H1 (cell line): ENCODE data around the gene CTBP2. TPM values are rescaled to one million over a fixed set of nuclear protein-coding genes. Genes with fewer than 3 reads are reported as not detected.

Experiments used
- CTCF ChIA-PET: fragments of 300-600 bp; sonication (Branson Sonifier 250); formaldehyde crosslinking; loops from one replicate; lab custom pipeline; 2021; ENCODE audit not compliant: partially characterized antibody; lab: Charles Lee
- POLR2A ChIA-PET: fragments of 300-600 bp; sonication (Branson Sonifier 250); formaldehyde crosslinking; loops from one replicate; lab custom pipeline; 2021; ENCODE audit warnings: inconsistent platforms; ENCODE audit not compliant: partially characterized antibody; lab: Charles Lee
- DNase-seq, 2 experiments: peaks; one replicate each; pipeline versions ENCODE4 v3.0.0 to v3.0.0-alpha.2; 2010 to 2022; ENCODE audit warnings: low spot score in 2 of 2, low read depth in 1 of 2, mixed read lengths in 1 of 2
- FAIRE-seq: peaks from 2 replicates; lab custom pipeline; 2011; peaks lifted over from hg19 to GRCh38; lab: Jason Lieb, UNC
- H2AFZ ChIP-seq: 2 replicates; pipeline ENCODE4 v1.8.1; 2012; ENCODE audit warnings: low read length, inconsistent platforms
- H2AK5ac ChIP-seq: 2 replicates; pipeline ENCODE4 v1.6.1; 2013; ENCODE audit warnings: low read depth, low read length
- H2BK120ac ChIP-seq: replicated peaks from 2 replicates; pipeline ENCODE3; 2013; ENCODE audit warnings: low read depth, low read length, inconsistent platforms
- H2BK12ac ChIP-seq: 2 replicates; pipeline ENCODE4 v1.6.1; 2013; ENCODE audit warnings: low read depth, low read length
- H2BK15ac ChIP-seq: 2 replicates; pipeline ENCODE4 v1.6.1; 2013; ENCODE audit warnings: low read length
- H2BK20ac ChIP-seq: 2 replicates; pipeline ENCODE4 v1.6.1; 2013; ENCODE audit warnings: low read length
- H2BK5ac ChIP-seq: 2 replicates; pipeline ENCODE4 v1.6.1; 2013; ENCODE audit warnings: low read depth, low read length
- H3K14ac ChIP-seq: 2 replicates; pipeline ENCODE4 v1.6.1; 2013; ENCODE audit warnings: inconsistent platforms; ENCODE audit not compliant: insufficient read length
- H3K18ac ChIP-seq: 2 replicates; pipeline ENCODE4 v1.6.1; 2013; ENCODE audit warnings: low read length; ENCODE audit errors: extremely low read depth
- H3K23ac ChIP-seq: 2 replicates; pipeline ENCODE4 v1.6.1; 2013; ENCODE audit warnings: inconsistent platforms; ENCODE audit not compliant: insufficient read length
- H3K23me2 ChIP-seq: 2 replicates; pipeline ENCODE4 v1.6.1; 2013; ENCODE audit warnings: low read depth, low read length
- H3K27ac ChIP-seq: 2 replicates; pipeline ENCODE4 v1.6.1; 2011; ENCODE audit warnings: low read depth, low read length, inconsistent platforms
- H3K27me3 ChIP-seq, 4 experiments: replicated peaks in 1 of 4; 1 replicate in 1 of 4; 2 replicates in 3 of 4; pipeline versions ENCODE4 v1.6.1 to v1.8.1; 2011 to 2013; ENCODE audit warnings: low read length in 3 of 4, mild to moderate bottlenecking in 3 of 4, inconsistent platforms in 2 of 4, mixed read lengths in 2 of 4, moderate library complexity in 1 of 4; ENCODE audit not compliant: control insufficient read depth in 3 of 4, insufficient read depth in 3 of 4; ENCODE audit errors: extremely low read depth in 1 of 4
- H3K36me3 ChIP-seq, 4 experiments: 2 replicates each; pipeline versions ENCODE4 v1.6.1 to v1.8.1; 2011 to 2013; ENCODE audit warnings: mild to moderate bottlenecking in 4 of 4, low read length in 3 of 4, moderate library complexity in 2 of 4, control low read depth in 1 of 4, inconsistent platforms in 1 of 4; ENCODE audit not compliant: insufficient read depth in 4 of 4, control insufficient read depth in 2 of 4
- H3K4ac ChIP-seq: replicated peaks from 2 replicates; pipeline ENCODE3; 2013; ENCODE audit warnings: low read length, low read depth, mixed read lengths, inconsistent platforms; ENCODE audit not compliant: insufficient read length
- H3K4me1 ChIP-seq, 4 experiments: replicated peaks in 1 of 4; 1 replicate in 1 of 4; 2 replicates in 3 of 4; pipeline versions ENCODE4 v1.6.1 to v1.8.1; 2011 to 2013; ENCODE audit warnings: low read length in 3 of 4, inconsistent platforms in 2 of 4, mixed read lengths in 1 of 4; ENCODE audit not compliant: insufficient read depth in 4 of 4, control insufficient read depth in 3 of 4
- H3K4me2 ChIP-seq, 2 experiments: 2 replicates each; pipeline versions ENCODE4 v1.6.1 to v1.8.1; 2011 to 2013; ENCODE audit warnings: low read depth in 2 of 2, low read length in 2 of 2, control low read depth in 1 of 2, inconsistent platforms in 1 of 2, mild to moderate bottlenecking in 1 of 2; ENCODE audit not compliant: insufficient read depth in 1 of 2
- H3K4me3 ChIP-seq, 4 experiments: fragments of 200-600, 300-600 bp in 1 of 4; sonication (generic), shearing (Covaris generic), sonication (Bioruptor Twin) in 1 of 4; 2 replicates each; pipeline versions ENCODE4 v1.5.1 to v1.8.1; 2011 to 2016; ENCODE audit warnings: low read length in 4 of 4, low read depth in 3 of 4, control low read depth in 2 of 4, inconsistent platforms in 2 of 4, mild to moderate bottlenecking in 2 of 4, mixed read lengths in 1 of 4, moderate library complexity in 1 of 4; ENCODE audit not compliant: insufficient read depth in 2 of 4; ENCODE audit errors: extremely low read depth in 1 of 4
- H3K56ac ChIP-seq: replicated peaks from 2 replicates; pipeline ENCODE3; 2013; ENCODE audit warnings: low read depth, mild to moderate bottlenecking, mixed read lengths, low read length, inconsistent platforms; ENCODE audit not compliant: insufficient read length
- H3K79me1 ChIP-seq: 2 replicates; pipeline ENCODE4 v1.6.1; 2013; ENCODE audit warnings: low read depth, low read length, control low read depth
- H3K79me2 ChIP-seq, 2 experiments: 2 replicates each; pipeline versions ENCODE4 v1.6.1 to v1.8.1; 2012 to 2013; ENCODE audit warnings: low read length in 2 of 2, mild to moderate bottlenecking in 2 of 2, inconsistent platforms in 1 of 2; ENCODE audit not compliant: insufficient read depth in 2 of 2, control insufficient read depth in 1 of 2
- H3K9ac ChIP-seq, 4 experiments: replicated peaks in 1 of 4; 1 replicate in 1 of 4; 2 replicates in 3 of 4; pipeline versions ENCODE4 v1.6.1 to v1.8.1; 2011 to 2013; ENCODE audit warnings: low read depth in 3 of 4, low read length in 3 of 4, control low read depth in 2 of 4, mild to moderate bottlenecking in 2 of 4, moderate library complexity in 2 of 4, inconsistent platforms in 1 of 4; ENCODE audit errors: extremely low read depth in 1 of 4
- H3K9me3 ChIP-seq, 2 experiments: 2 replicates each; pipeline versions ENCODE4 v1.6.1 to v1.8.1; 2012 to 2013; ENCODE audit warnings: mild to moderate bottlenecking in 2 of 2, moderate library complexity in 2 of 2, control low read depth in 1 of 2, inconsistent platforms in 1 of 2, low read depth in 1 of 2, low read length in 1 of 2, mixed read lengths in 1 of 2; ENCODE audit not compliant: insufficient read depth in 2 of 2
- H4K20me1 ChIP-seq, 2 experiments: replicated peaks in 1 of 2; 2 replicates each; pipeline versions ENCODE3 to v1.8.1; 2011 to 2013; ENCODE audit warnings: inconsistent platforms in 2 of 2, low read length in 2 of 2, mild to moderate bottlenecking in 1 of 2; ENCODE audit not compliant: insufficient read depth in 2 of 2, control insufficient read depth in 1 of 2
- H4K5ac ChIP-seq: 2 replicates; pipeline ENCODE4 v1.6.1; 2013; ENCODE audit warnings: low read length, low read depth, mixed read lengths, inconsistent platforms; ENCODE audit not compliant: insufficient read length
- H4K8ac ChIP-seq: 2 replicates; pipeline ENCODE4 v1.8.0; 2013; ENCODE audit warnings: mild to moderate bottlenecking, moderate library complexity, low read length, inconsistent platforms; ENCODE audit not compliant: insufficient read depth; ENCODE audit errors: extremely low read depth
- H4K91ac ChIP-seq: replicated peaks from 2 replicates; pipeline ENCODE3; 2013; ENCODE audit warnings: low read length, mixed read lengths, inconsistent platforms; ENCODE audit not compliant: insufficient read length
- CBX5 ChIP-seq: fragments of 300-800, 300-1000 bp; sonication (generic); IDR thresholded peaks from 2 replicates; pipeline ENCODE4 v1.7.1; 2016; ENCODE audit warnings: antibody characterized with exemption, low read length, low read depth
- EGR1 ChIP-seq: IDR thresholded peaks from 2 replicates; pipeline ENCODE4 v1.6.1; 2011; ENCODE audit warnings: low read depth, low read length, borderline replicate concordance
- JUN ChIP-seq: IDR thresholded peaks from 2 replicates; pipeline ENCODE4 v1.6.1; 2011; ENCODE audit warnings: low read depth, mild to moderate bottlenecking, improper control_type of control experiment, low read length
- NRF1 ChIP-seq: IDR thresholded peaks from 2 replicates; pipeline ENCODE4 v1.6.1; 2011; ENCODE audit warnings: mild to moderate bottlenecking, low read depth, low read length, improper control_type of control experiment
- RFX5 ChIP-seq: IDR thresholded peaks from 2 replicates; pipeline ENCODE4 v1.6.1; 2011; ENCODE audit warnings: low read depth, low read length, improper control_type of control experiment, borderline replicate concordance
- RNF2 ChIP-seq: fragments of 200-900, 300-1000 bp; sonication (generic); IDR thresholded peaks from 2 replicates; pipeline ENCODE4 v1.7.1; 2016; ENCODE audit warnings: borderline replicate concordance, low read depth, mild to moderate bottlenecking, antibody characterized with exemption, low read length; ENCODE audit not compliant: poor library complexity, severe bottlenecking; ENCODE audit errors: missing control alignments
- RXRA ChIP-seq: IDR thresholded peaks from 2 replicates; pipeline ENCODE4 v1.6.1; 2011; ENCODE audit warnings: low read depth, mild to moderate bottlenecking, low read length, moderate library complexity; ENCODE audit not compliant: insufficient read depth
- SIN3A ChIP-seq, 2 experiments: IDR thresholded peaks in 1 of 2; conservative IDR thresholded peaks in 1 of 2; 2 replicates each; pipeline ENCODE4 v1.6.1; 2011 to 2012; ENCODE audit warnings: low read length in 2 of 2, improper control_type of control experiment in 1 of 2, low read depth in 1 of 2, mild to moderate bottlenecking in 1 of 2
- ZNF274 ChIP-seq: IDR thresholded peaks from 2 replicates; pipeline ENCODE4 v1.7.0; 2012; ENCODE audit warnings: low read length, borderline replicate concordance; ENCODE audit errors: extremely low read depth
- WGBS, 2 experiments: shearing (Covaris generic) in 1 of 2; methylation state at CpG; one replicate each; pipeline versions ENCODE4 v1.1.6 to v1.1.7; 2013 to 2015; ENCODE audit warnings: low lambda C conversion rate in 2 of 2, mixed read lengths in 2 of 2, inconsistent platforms in 1 of 2, low coverage in 1 of 2, missing lambda C conversion rate in 1 of 2; ENCODE audit not compliant: insufficient replicate concordance in 2 of 2, insufficient coverage in 1 of 2, insufficient read length in 1 of 2; ENCODE audit errors: extremely low coverage in 1 of 2, missing lambda C conversion rate in 1 of 2; 5-methylcytosine and 5-hydroxymethylcytosine counted together
- polyA plus RNA-seq, 7 experiments: library from polyadenylated mRNA; depleted of rRNA in 3 of 7; stranded (reverse) in 5 of 7; unstranded in 2 of 7; fragments of >200 nt in 5 of 7; fragments of 200-250 nt in 2 of 7; gene quantifications; 1 replicate in 5 of 7; 2 replicates in 1 of 7; 4 replicates in 1 of 7; pipeline versions ENCODE4 v1.2.1 to v1.2.3, GENCODE V29; 2011 to 2013; ENCODE audit warnings: missing spikeins in 2 of 7, mixed read lengths in 2 of 7
- total RNA-seq: library from RNA; stranded (reverse); fragmentation: NEBNext Ultra II Directional; extraction: Animal tissue kit (Norgen Biotek cat#: 25700); gene quantifications from 2 replicates; pipeline ENCODE4 v1.2.1, GENCODE V29; 2021

The CTBP2 gene
- total and polyA plus RNA-seq, 2 of the 8 experiments (the other 6 are each of a cell fraction or from before 2014, with no cell fraction given): 208 to 221 TPM

GRCh38 chr10:125175807-125176206 is 15.4 kb upstream of the CTBP2 start:
- Histone ChIP-seq H4K91ac (no peak overlapping the region), H3K23me2 (no peaks in the 10 kb centered on the region), H4K20me1 (no peaks in the 10 kb centered on the region), H3K36me3 (no peaks in the 10 kb centered on the region), H2AK5ac (no peak overlapping the region), H3K9ac (no peak overlapping the region), H4K5ac (no peak overlapping the region), H3K79me2 (no peaks in the 10 kb centered on the region), H2AFZ (no peak overlapping the region), H3K4ac (no peak overlapping the region), H2BK120ac (no peak overlapping the region), H2BK20ac (no peak overlapping the region), H3K14ac (no peak overlapping the region), H2BK12ac (no peak overlapping the region), H3K56ac (no peak overlapping the region), H3K4me1 (no peaks in the 10 kb centered on the region), H2BK5ac (no peak overlapping the region), H3K79me1 (no peaks in the 10 kb centered on the region), H3K4me2 (no peak overlapping the region), H3K9me3 (no peaks in the 10 kb centered on the region), H3K4me3 (no peak overlapping the region), H3K18ac (no peak overlapping the region), H3K27me3 (no peaks in the 10 kb centered on the region), H4K8ac (no peak overlapping the region), H3K27ac (no peak overlapping the region), H3K23ac (no peak overlapping the region), H2BK15ac (no peak overlapping the region)
- no peak for DNase-seq
- FAIRE-seq: no peak
- TF ChIP-seq RNF2 (no peak), ZNF274 (no peak), RFX5 (no peak), SIN3A (conservative IDR thresholded peaks at IDR 0.05 in 1 of 2, IDR thresholded peaks at IDR 0.05 in 1 of 2; ENCODE audit: low read depth in 1 of 2, low read length in 2 of 2) (no peak), CBX5 (no peak), JUN (no peak), RXRA (no peak), EGR1 (no peak), NRF1 (no peak)
- ChIA-PET CTCF (interaction anchor here (1.1 kb wide), 1 partner anchor 22 kb away, joined by 3 read pairs; no protein-coding TSS in a partner anchor), POLR2A (no interaction called here)
- 84% methylated on average over 8 of the region's 8 CpGs; no CpG with 5 or more reads in 1 of the 2 experiments for WGBS, 2 experiments
